ENCODE results near the gene SOWAHA. TPM values are rescaled to one million over a fixed set of nuclear protein-coding genes. Genes with fewer than 3 reads are reported as not detected.

Gene SOWAHA
- total and polyA plus RNA-seq, 2 donors (not counting 3 experiments of a cell fraction or from before 2014, with no cell fraction given) = not detected

- Histone ChIP-seq H3K27me3 (ENCODE audit: control insufficient read depth in 2 of 2, insufficient read depth in 2 of 2, low read length in 2 of 2) (no peaks in the 10 kb centered on the region), H3K36me3 (ENCODE audit: control insufficient read depth in 2 of 2, extremely low read depth in 1 of 2, insufficient read depth in 2 of 2, low read length in 2 of 2) (peaks cover 2 to 4% of the 10 kb centered on the region in 2 experiments), H3K79me2 (ENCODE audit: control insufficient read depth, insufficient read depth, low read length) (no peaks in the 10 kb centered on the region), H3K4me1 (ENCODE audit: control insufficient read depth, extremely low read depth, insufficient read depth, low read length) (peaks cover 10% of the 10 kb centered on the region), H3K27ac (ENCODE audit: insufficient read depth, low read depth, low read length) (no peak overlapping the region), H3K4me2 (ENCODE audit: insufficient read depth, low read length) (no peak overlapping the region), H4K20me1 (replicated peaks; ENCODE audit: control insufficient read depth, extremely low read depth, insufficient read depth, low read length) (no peaks in the 10 kb centered on the region), H3K9ac (replicated peaks; ENCODE audit: extremely low read depth, insufficient read depth, low read length) (no peak overlapping the region), H3K9me1 (replicated peaks; ENCODE audit: control insufficient read depth, extremely low read depth, insufficient read depth, low read length) (no peaks in the 10 kb centered on the region), H3K9me3 (replicated peaks; ENCODE audit: control insufficient read depth, insufficient read depth, low read length) (no peaks in the 10 kb centered on the region), H3K4me3 (replicated peaks in 1 of 3; ENCODE audit: insufficient read depth in 1 of 3, low read depth in 1 of 3, low read length in 3 of 3) (no peak overlapping the region), H2AFZ (ENCODE audit: low read depth, low read length) (no peak overlapping the region)
- CTCF ChIA-PET = interaction anchor here (1.0 kb wide), 1 partner anchor 318 kb away, joined by 4 read pairs; no protein-coding TSS in a partner anchor
- intact Hi-C loops (cut with micrococcal nuclease) (loop anchor here (5.0 to 10.0 kb wide), 3 partner anchors 297 to 530 kb away; partner anchors contain the start of gene SLC22A4), dilution Hi-C loops (cut with MboI; ENCODE audit: extremely low pct_ligation_motif_present, low sequenced_read_pairs) (no loop called here)
- TF ChIP-seq GATA2 (IDR thresholded peaks at IDR 0.05; ENCODE audit: insufficient read depth, insufficient read length, low read depth, low read length) (no peak), FOS (IDR thresholded peaks at IDR 0.05; ENCODE audit: borderline replicate concordance, insufficient read depth, low read length) (no peak), MYC (IDR thresholded peaks at IDR 0.05; ENCODE audit: low read depth, low read length) (no peak), JUN (IDR thresholded peaks at IDR 0.05; ENCODE audit: borderline replicate concordance, insufficient read depth, insufficient read length, low read depth) (no peak), MAX (IDR thresholded peaks at IDR 0.05; ENCODE audit: insufficient read depth, insufficient read length) (no peak), EZH2 (IDR thresholded peaks at IDR 0.05; ENCODE audit: borderline replicate concordance, low read depth, low read length, severe bottlenecking) (no peak), POLR2A (IDR thresholded peaks at IDR 0.05; ENCODE audit: low read depth, low read length) (no peak), CTCF (IDR thresholded peaks at IDR 0.05; ENCODE audit: extremely low read depth in 1 of 2, insufficient read depth in 1 of 2, low read depth in 1 of 2, low read length in 2 of 2) (no peak), POLR2AphosphoS5 (IDR thresholded peaks at IDR 0.05; ENCODE audit: insufficient read depth, low read depth, low read length) (no peak)
- DNase-seq (ENCODE audit: low read depth, low spot score) (no peak), FAIRE-seq (no peak)
- POLR2A ChIA-PET = no interaction called here
- no TSS peak for BruUV-seq (replicated peaks)
These were observed 11.3 kb downstream of the SOWAHA start for GRCh38 chr5:132824426-132824825.

All from endothelial cell of umbilical vein (primary cell).